GM19468 (cell line): ENCODE measurements around the gene SCD5.

ENCODE experiments used
- ATAC-seq: cut with Tn5 transposase; IDR thresholded peaks from one replicate; pipeline ENCODE4 v1.9.1; 2021; ENCODE audit warnings: mild to moderate bottlenecking, moderate library complexity, moderate number of reproducible peaks; ENCODE audit not compliant: unreplicated experiment; ENCODE audit errors: extremely low read depth

SCD5 gene

GRCh38 chr4:82797405-82798111 is 1.0 kb downstream of the SCD5 start:
- ATAC-seq: no peak

- ATAC-seq: no peak
These were observed 1.6 kb downstream of the SCD5 start for GRCh38 chr4:82797040-82797404.

- ATAC-seq: no peak
These were observed 5.5 kb downstream of the SCD5 start for GRCh38 chr4:82792912-82793649.

GRCh38 chr4:82791179-82791578 is 7.4 kb downstream of the SCD5 start:
- ATAC-seq: no peak

GRCh38 chr4:82790060-82790660 is 8.4 kb downstream of the SCD5 start:
- no peak for ATAC-seq

- no peak for ATAC-seq
These were observed 9.4 kb downstream of the SCD5 start for GRCh38 chr4:82789025-82789776.

- no peak for ATAC-seq
These were observed 11.3 kb downstream of the SCD5 start for GRCh38 chr4:82787342-82787741.

GRCh38 chr4:82786828-82787227 is 11.8 kb downstream of the SCD5 start:
- no peak for ATAC-seq

- no peak for ATAC-seq
These were observed 12.8 kb downstream of the SCD5 start for GRCh38 chr4:82785611-82786400.

- ATAC-seq: no peak
These were observed 13.7 kb downstream of the SCD5 start for GRCh38 chr4:82784681-82785610.

- ATAC-seq: no peak
These were observed 15.8 kb downstream of the SCD5 start for GRCh38 chr4:82782626-82783345.

- ATAC-seq: no peak
These were observed 17.8 kb downstream of the SCD5 start for GRCh38 chr4:82780752-82781231.

GRCh38 chr4:82780170-82780751 is 18.3 kb downstream of the SCD5 start:
- ATAC-seq: no peak

GRCh38 chr4:82779032-82779431 is 19.6 kb downstream of the SCD5 start:
- ATAC-seq: no peak

GRCh38 chr4:82777857-82778525 is 20.6 kb downstream of the SCD5 start:
- ATAC-seq: no peak

- no peak for ATAC-seq
These were observed 21.6 kb downstream of the SCD5 start for GRCh38 chr4:82776925-82777542.

- no peak for ATAC-seq
These were observed 23.4 kb downstream of the SCD5 start for GRCh38 chr4:82775243-82775642.
